ENCODE measurements around the gene ETFBKMT. TPM values are rescaled to one million over a fixed set of nuclear protein-coding genes. Genes with fewer than 3 reads are reported as not detected.

Gene ETFBKMT
- total RNA-seq, 1 experiment from 2014 or later = 0.58 TPM

GRCh38 chr12:31645924-31646323 is 13.6 kb upstream of the ETFBKMT start:
- DNase-seq (no peak), ATAC-seq (no peak)
- no peak overlapping the region for H2AFZ ChIP-seq (ENCODE audit: low read length)
- intact Hi-C loops (cut with micrococcal nuclease) = no loop called here
- H4K20me1 ChIP-seq (ENCODE audit: low read length) = no peaks in the 10 kb centered on the region
- H3K9me3 ChIP-seq (ENCODE audit: low read length) = no peaks in the 10 kb centered on the region
- H3K9ac ChIP-seq (ENCODE audit: low read length) = no peak overlapping the region
- POLR2A ChIA-PET (ENCODE audit: unreplicated experiment) = no interaction called here
- no peak overlapping the region for H3K4me3 ChIP-seq (ENCODE audit: low read length)
- H3K4me2 ChIP-seq (ENCODE audit: low read length) = no peak overlapping the region
- CTCF ChIA-PET = interaction anchor here (1.9 kb wide), 1 partner anchor 243 kb away, joined by 9 read pairs; no protein-coding TSS in a partner anchor
- H3K79me2 ChIP-seq (ENCODE audit: low read length) = no peaks in the 10 kb centered on the region
- no peaks in the 10 kb centered on the region for H3K9me2 ChIP-seq (replicated peaks; ENCODE audit: low read length)
- no peaks in the 10 kb centered on the region for H3K36me3 ChIP-seq (ENCODE audit: low read depth, low read length)
- H3K4me1 ChIP-seq (ENCODE audit: insufficient read depth, low read length) = peaks cover 13% of the 10 kb centered on the region
- H3F3A ChIP-seq (ENCODE audit: low read length, unreplicated experiment) = no peaks in the 10 kb centered on the region
- no TSS peak for BruUV-seq (replicated peaks)
- no peak for TF ChIP-seq EZH2 (IDR thresholded peaks at IDR 0.05; ENCODE audit: low read length, unreplicated experiment)
- no peak for TF ChIP-seq EZH2phosphoT487 (IDR thresholded peaks at IDR 0.05; ENCODE audit: borderline replicate concordance, low read length)
- TF ChIP-seq, protein P1, sequence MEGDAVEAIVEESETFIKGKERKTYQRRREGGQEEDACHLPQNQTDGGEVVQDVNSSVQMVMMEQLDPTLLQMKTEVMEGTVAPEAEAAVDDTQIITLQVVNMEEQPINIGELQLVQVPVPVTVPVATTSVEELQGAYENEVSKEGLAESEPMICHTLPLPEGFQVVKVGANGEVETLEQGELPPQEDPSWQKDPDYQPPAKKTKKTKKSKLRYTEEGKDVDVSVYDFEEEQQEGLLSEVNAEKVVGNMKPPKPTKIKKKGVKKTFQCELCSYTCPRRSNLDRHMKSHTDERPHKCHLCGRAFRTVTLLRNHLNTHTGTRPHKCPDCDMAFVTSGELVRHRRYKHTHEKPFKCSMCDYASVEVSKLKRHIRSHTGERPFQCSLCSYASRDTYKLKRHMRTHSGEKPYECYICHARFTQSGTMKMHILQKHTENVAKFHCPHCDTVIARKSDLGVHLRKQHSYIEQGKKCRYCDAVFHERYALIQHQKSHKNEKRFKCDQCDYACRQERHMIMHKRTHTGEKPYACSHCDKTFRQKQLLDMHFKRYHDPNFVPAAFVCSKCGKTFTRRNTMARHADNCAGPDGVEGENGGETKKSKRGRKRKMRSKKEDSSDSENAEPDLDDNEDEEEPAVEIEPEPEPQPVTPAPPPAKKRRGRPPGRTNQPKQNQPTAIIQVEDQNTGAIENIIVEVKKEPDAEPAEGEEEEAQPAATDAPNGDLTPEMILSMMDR (conservative IDR thresholded peaks at IDR 0.05; ENCODE audit: low read depth, low read length) = no peak
- H3K27me3 ChIP-seq (ENCODE audit: low read length) = no peaks in the 10 kb centered on the region
- no peak overlapping the region for H3K27ac ChIP-seq (ENCODE audit: low read length)

GRCh38 chr12:31647086-31647491 is 12.4 kb upstream of the ETFBKMT start:
- DNase-seq = peak; percentile 84
- Histone ChIP-seq H4K20me1 (ENCODE audit: low read length) (no peaks in the 10 kb centered on the region), H3K9me3 (ENCODE audit: low read length) (no peaks in the 10 kb centered on the region), H3K9ac (ENCODE audit: low read length) (no peak overlapping the region), H3K4me3 (ENCODE audit: low read length) (peak overlapping the region; percentile 47; the same call in 1 of the 2 replicates), H3K9me2 (replicated peaks; ENCODE audit: low read length) (no peaks in the 10 kb centered on the region), H3F3A (ENCODE audit: low read length, unreplicated experiment) (no peaks in the 10 kb centered on the region), H3K36me3 (ENCODE audit: low read depth, low read length) (no peaks in the 10 kb centered on the region), H3K4me2 (ENCODE audit: low read length) (peak overlapping the region; percentile 71), H3K4me1 (ENCODE audit: insufficient read depth, low read length) (peaks cover 13% of the 10 kb centered on the region), H3K79me2 (ENCODE audit: low read length) (no peaks in the 10 kb centered on the region), H2AFZ (ENCODE audit: low read length) (peak overlapping the region; percentile 85), H3K27me3 (ENCODE audit: low read length) (no peaks in the 10 kb centered on the region), H3K27ac (ENCODE audit: low read length) (peak overlapping the region; percentile 51)
- no TSS peak for BruUV-seq (replicated peaks)
- no peak for TF ChIP-seq EZH2 (IDR thresholded peaks at IDR 0.05; ENCODE audit: low read length, unreplicated experiment)
- TF ChIP-seq EZH2phosphoT487 (IDR thresholded peaks at IDR 0.05; ENCODE audit: borderline replicate concordance, low read length) = no peak
- TF ChIP-seq, protein P1 (conservative IDR thresholded peaks at IDR 0.05; ENCODE audit: low read depth, low read length) = no peak
- peak; percentile 96 for ATAC-seq
- intact Hi-C loops (cut with micrococcal nuclease) = no loop called here
- POLR2A ChIA-PET (ENCODE audit: unreplicated experiment) = interaction anchor here (0.6 kb wide), 1 partner anchor 247 kb away, joined by 3 read pairs; no protein-coding TSS in a partner anchor
- CTCF ChIA-PET = interaction anchor here (0.5 to 1.9 kb wide), 2 partner anchors 244 to 648 kb away, joined by 5 to 9 read pairs; no protein-coding TSS in a partner anchor

GRCh38 chr12:31650918-31651317 is 8.6 kb upstream of the ETFBKMT start:
- H4K20me1 ChIP-seq (ENCODE audit: low read length) = no peaks in the 10 kb centered on the region
- H3K9me2 ChIP-seq (replicated peaks; ENCODE audit: low read length) = no peaks in the 10 kb centered on the region
- H2AFZ ChIP-seq (ENCODE audit: low read length) = 0 out of 2 replicates have a peak overlapping the region, but pooled peaks have one; percentile 42
- no peak overlapping the region for H3K4me3 ChIP-seq (ENCODE audit: low read length)
- H3F3A ChIP-seq (ENCODE audit: low read length, unreplicated experiment) = no peaks in the 10 kb centered on the region
- H3K27ac ChIP-seq (ENCODE audit: low read length) = no peak overlapping the region
- no peaks in the 10 kb centered on the region for H3K9me3 ChIP-seq (ENCODE audit: low read length)
- no peaks in the 10 kb centered on the region for H3K36me3 ChIP-seq (ENCODE audit: low read depth, low read length)
- ChIA-PET POLR2A (ENCODE audit: unreplicated experiment) (no interaction called here), CTCF (interaction anchor here (0.6 kb wide), 1 partner anchor 385 kb away, joined by 4 read pairs; no protein-coding TSS in a partner anchor)
- DNase-seq (no peak), ATAC-seq (no peak)
- no peak overlapping the region for H3K9ac ChIP-seq (ENCODE audit: low read length)
- H3K79me2 ChIP-seq (ENCODE audit: low read length) = no peaks in the 10 kb centered on the region
- no peak overlapping the region for H3K4me2 ChIP-seq (ENCODE audit: low read length)
- intact Hi-C loops (cut with micrococcal nuclease) = loop anchor here (10.0 kb wide), 2 partner anchors 314 to 1104 kb away; partner anchors contain the start of gene YARS2
- H3K27me3 ChIP-seq (ENCODE audit: low read length) = no peaks in the 10 kb centered on the region
- BruUV-seq (replicated peaks) = no TSS peak
- TF ChIP-seq, protein P1 (conservative IDR thresholded peaks at IDR 0.05; ENCODE audit: low read depth, low read length) = no peak
- peaks cover 13% of the 10 kb centered on the region for H3K4me1 ChIP-seq (ENCODE audit: insufficient read depth, low read length)
